ENCODE measurements around the gene TP53AIP1. TPM values are rescaled to one million over a fixed set of nuclear protein-coding genes. Genes with fewer than 3 reads are reported as not detected.

TP53AIP1 gene
- total and polyA plus RNA-seq, 2 of the 8 experiments (the other 6 are each of a cell fraction or from before 2014, with no cell fraction given): 0.03 TPM; not detected in 1

GRCh38 chr11:128948583-128948982, 5.9 kb upstream of the TP53AIP1 start:
- no peak for DNase-seq (ENCODE audit: low read depth in 1 of 2, low spot score in 2 of 2)
- Histone ChIP-seq H3K56ac (replicated peaks; ENCODE audit: insufficient read length, low read depth, low read length) (no peak overlapping the region), H3K4me2 (ENCODE audit: insufficient read depth in 1 of 2, low read depth in 2 of 2, low read length in 2 of 2) (no peak overlapping the region), H3K23ac (ENCODE audit: insufficient read length) (no peak overlapping the region), H3K9ac (replicated peaks in 1 of 4; ENCODE audit: extremely low read depth in 1 of 4, low read depth in 3 of 4, low read length in 3 of 4) (no peak overlapping the region), H3K18ac (ENCODE audit: extremely low read depth, low read length) (no peak overlapping the region), H3K4me1 (replicated peaks in 1 of 4; ENCODE audit: control insufficient read depth in 3 of 4, insufficient read depth in 4 of 4, low read length in 3 of 4) (no peaks in the 10 kb centered on the region), H2AK5ac (ENCODE audit: low read depth, low read length) (no peak overlapping the region), H4K8ac (ENCODE audit: extremely low read depth, insufficient read depth, low read length) (no peak overlapping the region), H3K14ac (ENCODE audit: insufficient read length) (no peak overlapping the region), H2BK20ac (ENCODE audit: low read length) (no peak overlapping the region), H3K36me3 (ENCODE audit: control insufficient read depth in 2 of 4, insufficient read depth in 4 of 4, low read length in 3 of 4) (no peaks in the 10 kb centered on the region), H4K20me1 (replicated peaks in 1 of 2; ENCODE audit: control insufficient read depth in 1 of 2, insufficient read depth in 2 of 2, low read length in 2 of 2) (peaks cover 0 to 2% of the 10 kb centered on the region in 2 experiments), H2BK15ac (ENCODE audit: low read length) (no peak overlapping the region), H3K9me3 (ENCODE audit: insufficient read depth in 2 of 2, low read depth in 1 of 2, low read length in 1 of 2) (no peaks in the 10 kb centered on the region), H2BK5ac (ENCODE audit: low read depth, low read length) (no peak overlapping the region), H3K27ac (ENCODE audit: low read depth, low read length) (no peak overlapping the region), H3K27me3 (replicated peaks in 1 of 4; ENCODE audit: control insufficient read depth in 3 of 4, extremely low read depth in 1 of 4, insufficient read depth in 3 of 4, low read length in 3 of 4) (peaks cover 0 to 2% (median 0%) of the 10 kb centered on the region in 4 experiments; a peak in 3 of 7 replicates), H2AFZ (ENCODE audit: low read length) (no peak overlapping the region), H3K79me2 (ENCODE audit: control insufficient read depth in 1 of 2, insufficient read depth in 2 of 2, low read length in 2 of 2) (no peaks in the 10 kb centered on the region; a peak in 1 of 4 replicates), H2BK120ac (replicated peaks; ENCODE audit: low read depth, low read length) (no peak overlapping the region), H3K4ac (replicated peaks; ENCODE audit: insufficient read length, low read depth, low read length) (no peak overlapping the region), H4K91ac (replicated peaks; ENCODE audit: insufficient read length, low read length) (no peak overlapping the region), H3K79me1 (ENCODE audit: low read depth, low read length) (no peaks in the 10 kb centered on the region), H2BK12ac (ENCODE audit: low read depth, low read length) (no peak overlapping the region), H4K5ac (ENCODE audit: insufficient read length, low read depth, low read length) (no peak overlapping the region), H3K23me2 (ENCODE audit: low read depth, low read length) (no peaks in the 10 kb centered on the region), H3K4me3 (ENCODE audit: extremely low read depth in 1 of 4, insufficient read depth in 2 of 4, low read depth in 3 of 4, low read length in 4 of 4) (no peak overlapping the region)
- POLR2A ChIA-PET (ENCODE audit: partially characterized antibody): interaction anchor here (1.3 to 1.5 kb wide), 3 partner anchors 9 to 64 kb away, joined by 3 to 5 read pairs (median 4); no protein-coding TSS in a partner anchor
- 48% methylated on average over 3 of the region's 3 CpGs; no CpG with 5 or more reads in 1 of the 2 experiments for WGBS, 2 experiments (ENCODE audit: extremely low coverage in 1 of 2, insufficient coverage in 1 of 2, insufficient read length in 1 of 2, insufficient replicate concordance in 2 of 2, low coverage in 1 of 2, low lambda C conversion rate in 2 of 2, missing lambda C conversion rate in 1 of 2)
- TF ChIP-seq KDM1A (IDR thresholded peaks at IDR 0.05; ENCODE audit: borderline replicate concordance, low read length): no peak
- peak; percentile 67 to 73 (median 71) for TF ChIP-seq CTCF (IDR thresholded peaks at IDR 0.05; ENCODE audit: control extremely low read depth in 1 of 3, insufficient read depth in 1 of 3, low read depth in 1 of 3, low read length in 3 of 3)
- peak; percentile 73 to 79 for TF ChIP-seq RAD21 (IDR thresholded peaks at IDR 0.05 in 1 of 2, conservative IDR thresholded peaks at IDR 0.05 in 1 of 2; ENCODE audit: low read depth in 2 of 2, low read length in 2 of 2)
- CTCF ChIA-PET (ENCODE audit: partially characterized antibody): interaction anchor here (0.6 to 20.6 kb wide), 26 partner anchors 8 to 423 kb away, joined by 3 to 473 read pairs (median 6); partner anchors contain the start of genes KCNJ5 and TP53AIP1
- FAIRE-seq: no peak

Measured in H1 (cell line).